Endothelial cell (in vitro differentiated cells): ENCODE data around the gene SMPD4. TPM values are rescaled to one million over a fixed set of nuclear protein-coding genes. Genes with fewer than 3 reads are reported as not detected.
"Not testable (repeated sequence)": the region's sequence is repeated elsewhere in the genome, so short reads cannot be mapped to it uniquely, and the experiment has no call there.

Experiments used
- DNase-seq: peaks from one replicate; pipeline ENCODE4 v3.0.0; 2021; ENCODE audit warnings: low spot score
- H3K27ac Mint-ChIP-seq: one replicate; pipeline ENCODE4 v1.8.0; 2021; ENCODE audit warnings: mixed read lengths, inconsistent platforms; ENCODE audit not compliant: unreplicated experiment
- H3K27me3 Mint-ChIP-seq: one replicate; pipeline ENCODE4 v1.8.0; 2021; ENCODE audit warnings: mild to moderate bottlenecking, moderate library complexity, mixed read lengths, inconsistent platforms; ENCODE audit not compliant: unreplicated experiment
- H3K36me3 Mint-ChIP-seq: one replicate; pipeline ENCODE4 v1.8.0; 2021; ENCODE audit warnings: mild to moderate bottlenecking, low read depth, mixed read lengths, inconsistent platforms; ENCODE audit not compliant: unreplicated experiment
- H3K4me1 Mint-ChIP-seq: one replicate; pipeline ENCODE4 v1.8.0; 2021; ENCODE audit warnings: mild to moderate bottlenecking, mixed read lengths, inconsistent platforms; ENCODE audit not compliant: unreplicated experiment
- H3K4me3 Mint-ChIP-seq: one replicate; pipeline ENCODE4 v1.8.0; 2021; ENCODE audit warnings: mild to moderate bottlenecking, mixed read lengths, inconsistent platforms; ENCODE audit not compliant: unreplicated experiment
- H3K9me3 Mint-ChIP-seq: one replicate; pipeline ENCODE4 v1.8.0; 2021; ENCODE audit warnings: mixed read lengths, inconsistent platforms; ENCODE audit not compliant: unreplicated experiment
- total RNA-seq: library from RNA; stranded (reverse); fragmentation: NEBNext Ultra II Directional; extraction: Animal tissue kit (Norgen Biotek cat#: 25700); gene quantifications from one replicate; pipeline ENCODE4 v1.2.1, GENCODE V29; 2021; ENCODE audit not compliant: unreplicated experiment
- TF ChIP-seq, protein P1 (sequence below): fragments of 200-600 bp; sonication (generic); IDR thresholded peaks from one replicate; pipeline ENCODE4 v1.5.0; 2021; ENCODE audit warnings: antibody characterized with exemption; ENCODE audit not compliant: unreplicated experiment

The SMPD4 gene
- total RNA-seq, 1 donor from 2014 or later, result 65.6 TPM

GRCh38 chr2:130138841-130139251, 42.6 kb downstream of the SMPD4 start:
- not testable (repeated sequence) for H3K27me3 Mint-ChIP-seq

DNA sequence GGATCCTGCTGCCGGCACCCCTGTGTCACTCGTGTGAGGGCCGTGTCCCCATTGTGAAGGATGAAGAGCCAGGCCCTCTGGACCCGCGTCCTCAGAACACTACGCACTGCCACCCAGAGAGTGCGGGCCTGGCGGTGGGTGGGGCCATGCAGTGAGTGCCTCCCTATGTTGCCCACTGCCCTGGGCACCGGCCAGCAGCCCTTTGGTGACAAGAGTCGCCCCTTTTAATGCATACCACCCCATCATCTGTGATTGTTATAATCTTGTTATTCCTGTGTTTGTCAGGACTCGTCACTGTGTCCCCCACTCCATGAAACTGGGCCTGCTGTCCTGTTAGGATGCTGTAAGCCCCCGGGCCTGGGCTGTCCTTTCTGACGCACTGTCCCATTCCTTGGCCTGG, 43.1 kb downstream of the SMPD4 start:
- DNase-seq, H3K9me3 Mint-ChIP-seq, H3K4me1 Mint-ChIP-seq, H3K27ac Mint-ChIP-seq, H3K36me3 Mint-ChIP-seq, H3K4me3 Mint-ChIP-seq, H3K27me3 Mint-ChIP-seq: not testable (repeated sequence)

More at GRCh38 chr2:130138841-130139251, 42.6 kb downstream of the SMPD4 start:
- not testable (repeated sequence) for H3K36me3 Mint-ChIP-seq, H3K4me3 Mint-ChIP-seq, H3K9me3 Mint-ChIP-seq, H3K4me1 Mint-ChIP-seq, DNase-seq, H3K27ac Mint-ChIP-seq

- H3K27me3 Mint-ChIP-seq, H3K4me1 Mint-ChIP-seq, H3K4me3 Mint-ChIP-seq, DNase-seq, H3K9me3 Mint-ChIP-seq, H3K27ac Mint-ChIP-seq, H3K36me3 Mint-ChIP-seq: not testable (repeated sequence)
Observed at GRCh38 chr2:130137118-130137517, 44.3 kb downstream of the SMPD4 start.

DNA sequence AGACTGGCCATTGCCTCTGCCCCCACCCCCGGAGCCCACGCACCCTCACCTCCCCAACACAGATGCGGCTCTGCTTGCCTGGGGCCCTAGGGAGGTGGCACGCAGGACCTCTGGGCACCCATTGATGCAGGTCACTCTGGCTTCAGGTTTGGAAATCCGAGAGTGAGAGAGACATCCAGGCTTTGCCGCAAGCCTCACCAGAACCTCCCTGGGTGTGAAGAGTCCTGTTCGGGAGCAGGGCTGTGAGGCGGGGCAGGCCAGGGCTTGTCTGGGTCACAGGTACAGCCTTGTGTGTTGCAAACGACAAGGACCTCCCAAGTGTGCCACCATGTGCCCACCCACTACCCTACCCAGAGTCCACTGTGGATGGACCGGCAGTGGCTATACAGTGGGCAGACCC, 44.9 kb downstream of the SMPD4 start:
- H3K27ac Mint-ChIP-seq, H3K4me3 Mint-ChIP-seq, H3K9me3 Mint-ChIP-seq, H3K27me3 Mint-ChIP-seq, DNase-seq, H3K4me1 Mint-ChIP-seq, H3K36me3 Mint-ChIP-seq: not testable (repeated sequence)

DNA sequence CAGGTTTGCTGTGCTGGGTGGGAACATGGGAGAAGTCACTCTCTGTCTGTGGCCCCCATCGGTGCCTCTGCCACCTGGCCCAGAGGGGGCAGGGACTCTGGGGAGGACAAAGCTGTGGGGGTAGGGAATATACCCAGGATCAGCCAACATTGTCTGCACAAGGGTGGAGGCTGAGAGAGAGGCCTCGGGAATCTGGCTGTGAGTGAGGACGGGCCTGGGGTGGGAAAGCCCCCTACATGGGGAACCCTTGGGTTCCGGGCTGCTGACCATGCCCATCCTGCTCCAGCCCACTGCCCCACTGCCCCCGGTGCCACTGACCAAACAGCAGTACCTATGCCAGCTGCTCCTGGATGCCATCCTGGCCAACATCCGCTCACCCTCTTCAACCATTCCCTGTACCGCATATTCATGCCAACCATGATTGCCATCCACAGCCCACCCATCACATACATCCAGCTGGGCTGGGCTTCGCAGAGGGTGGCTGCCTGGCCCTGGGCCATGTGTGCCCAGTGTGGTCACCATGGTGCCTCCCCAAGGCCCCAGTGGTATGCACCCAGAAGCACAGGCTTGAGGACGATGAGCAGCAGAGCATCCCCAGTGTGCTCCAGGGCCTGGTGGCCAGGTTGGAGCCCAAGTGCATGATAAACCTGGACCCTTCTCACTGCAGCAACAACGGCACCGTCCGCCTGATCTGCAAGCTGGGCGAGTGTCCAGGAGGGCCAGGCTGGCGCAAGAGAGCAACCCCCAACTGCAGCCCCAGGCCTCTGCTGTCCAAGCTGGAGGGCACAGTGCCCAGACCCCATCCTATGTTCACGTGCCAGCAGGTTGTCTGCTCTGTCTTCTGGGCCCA, 45.5 kb downstream of the SMPD4 start:
- no peaks in the 10 kb centered on the region for H3K9me3 Mint-ChIP-seq
- H3K27ac Mint-ChIP-seq, result no peak overlapping the region
- no peak for DNase-seq
- no peaks in the 10 kb centered on the region for H3K36me3 Mint-ChIP-seq
- TF ChIP-seq, protein P1, sequence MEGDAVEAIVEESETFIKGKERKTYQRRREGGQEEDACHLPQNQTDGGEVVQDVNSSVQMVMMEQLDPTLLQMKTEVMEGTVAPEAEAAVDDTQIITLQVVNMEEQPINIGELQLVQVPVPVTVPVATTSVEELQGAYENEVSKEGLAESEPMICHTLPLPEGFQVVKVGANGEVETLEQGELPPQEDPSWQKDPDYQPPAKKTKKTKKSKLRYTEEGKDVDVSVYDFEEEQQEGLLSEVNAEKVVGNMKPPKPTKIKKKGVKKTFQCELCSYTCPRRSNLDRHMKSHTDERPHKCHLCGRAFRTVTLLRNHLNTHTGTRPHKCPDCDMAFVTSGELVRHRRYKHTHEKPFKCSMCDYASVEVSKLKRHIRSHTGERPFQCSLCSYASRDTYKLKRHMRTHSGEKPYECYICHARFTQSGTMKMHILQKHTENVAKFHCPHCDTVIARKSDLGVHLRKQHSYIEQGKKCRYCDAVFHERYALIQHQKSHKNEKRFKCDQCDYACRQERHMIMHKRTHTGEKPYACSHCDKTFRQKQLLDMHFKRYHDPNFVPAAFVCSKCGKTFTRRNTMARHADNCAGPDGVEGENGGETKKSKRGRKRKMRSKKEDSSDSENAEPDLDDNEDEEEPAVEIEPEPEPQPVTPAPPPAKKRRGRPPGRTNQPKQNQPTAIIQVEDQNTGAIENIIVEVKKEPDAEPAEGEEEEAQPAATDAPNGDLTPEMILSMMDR, result no peak
- H3K27me3 Mint-ChIP-seq, result peaks cover 7% of the 10 kb centered on the region
- H3K4me3 Mint-ChIP-seq, result no peak overlapping the region
- peaks cover 2% of the 10 kb centered on the region for H3K4me1 Mint-ChIP-seq

GRCh38 chr2:130129120-130129829, 52.1 kb downstream of the SMPD4 start, which contains the start of gene POTEF:
TSS of gene POTEF (minus strand) at chr2:130129222. CDS start at chr2:130120515, 8,707 bp downstream.
- not testable (repeated sequence) for H3K27ac Mint-ChIP-seq, H3K4me1 Mint-ChIP-seq, H3K27me3 Mint-ChIP-seq, H3K9me3 Mint-ChIP-seq, H3K36me3 Mint-ChIP-seq, DNase-seq, H3K4me3 Mint-ChIP-seq

DNA sequence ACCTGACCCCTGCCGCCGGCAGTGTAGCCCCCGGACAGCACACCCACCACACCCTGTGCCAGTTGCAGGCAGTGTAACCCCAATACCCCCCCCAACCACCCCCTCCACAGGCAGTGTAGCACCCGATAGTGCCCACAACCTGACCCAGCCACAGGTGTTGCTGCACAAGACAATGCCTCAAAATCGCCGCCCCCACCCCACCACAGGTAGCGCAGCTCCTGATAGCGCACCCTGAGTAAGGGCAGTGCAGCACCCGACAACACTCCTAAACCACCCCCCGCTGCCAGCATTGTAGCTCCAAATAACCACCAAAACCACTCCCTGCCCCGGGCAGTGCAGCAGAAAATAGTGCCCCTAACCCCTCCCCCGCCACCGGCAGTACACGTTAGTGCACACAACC, 52.9 kb downstream of the SMPD4 start:
- not testable (repeated sequence) for H3K27ac Mint-ChIP-seq, H3K9me3 Mint-ChIP-seq, H3K4me3 Mint-ChIP-seq, DNase-seq, H3K27me3 Mint-ChIP-seq, H3K4me1 Mint-ChIP-seq, H3K36me3 Mint-ChIP-seq

DNA sequence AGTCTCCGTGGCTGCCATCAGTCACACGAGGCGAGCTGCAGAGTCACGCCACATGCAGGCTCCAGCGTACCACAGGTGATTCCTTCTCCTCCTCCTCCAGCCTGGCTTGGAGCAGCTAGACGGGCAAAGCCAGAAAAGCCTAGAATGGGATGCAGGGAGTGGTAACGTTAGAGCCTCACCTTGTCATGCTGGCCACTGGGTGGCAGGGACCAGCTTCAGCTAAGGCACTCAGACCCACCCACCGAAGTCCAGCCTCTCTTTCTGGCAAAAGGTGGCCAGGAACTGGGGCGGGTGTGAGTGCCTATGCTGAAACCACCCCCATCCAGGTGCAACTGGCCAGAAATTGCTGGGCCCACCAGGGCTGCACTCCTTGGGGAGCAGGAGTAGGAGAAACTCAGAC, 53.7 kb downstream of the SMPD4 start:
- not testable (repeated sequence) for H3K36me3 Mint-ChIP-seq, H3K27me3 Mint-ChIP-seq, H3K27ac Mint-ChIP-seq, H3K4me1 Mint-ChIP-seq, H3K4me3 Mint-ChIP-seq, DNase-seq, H3K9me3 Mint-ChIP-seq

DNA sequence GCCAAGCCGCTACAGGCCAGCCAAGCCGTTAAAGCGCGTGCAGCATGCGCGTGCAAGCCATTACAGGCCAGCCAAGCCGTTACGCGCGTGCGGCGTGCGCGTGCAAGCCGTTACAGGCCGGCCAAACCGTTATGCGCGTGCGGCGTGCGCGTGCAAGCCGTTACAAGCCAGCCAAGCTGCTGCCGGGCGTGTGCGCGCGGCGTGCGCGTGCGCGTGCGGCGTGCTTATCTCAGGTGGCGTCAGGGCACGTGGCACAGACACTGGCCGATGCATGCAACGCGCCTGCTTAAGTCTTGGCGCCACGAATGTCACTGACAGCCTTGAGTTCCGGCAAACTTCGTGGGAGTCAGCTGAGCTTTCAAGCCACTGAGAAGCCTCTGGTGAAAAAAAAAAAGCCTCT, 60.5 kb downstream of the SMPD4 start:
- not testable (repeated sequence) for H3K36me3 Mint-ChIP-seq, H3K27ac Mint-ChIP-seq, H3K27me3 Mint-ChIP-seq, DNase-seq, H3K4me3 Mint-ChIP-seq, H3K4me1 Mint-ChIP-seq, H3K9me3 Mint-ChIP-seq

DNA sequence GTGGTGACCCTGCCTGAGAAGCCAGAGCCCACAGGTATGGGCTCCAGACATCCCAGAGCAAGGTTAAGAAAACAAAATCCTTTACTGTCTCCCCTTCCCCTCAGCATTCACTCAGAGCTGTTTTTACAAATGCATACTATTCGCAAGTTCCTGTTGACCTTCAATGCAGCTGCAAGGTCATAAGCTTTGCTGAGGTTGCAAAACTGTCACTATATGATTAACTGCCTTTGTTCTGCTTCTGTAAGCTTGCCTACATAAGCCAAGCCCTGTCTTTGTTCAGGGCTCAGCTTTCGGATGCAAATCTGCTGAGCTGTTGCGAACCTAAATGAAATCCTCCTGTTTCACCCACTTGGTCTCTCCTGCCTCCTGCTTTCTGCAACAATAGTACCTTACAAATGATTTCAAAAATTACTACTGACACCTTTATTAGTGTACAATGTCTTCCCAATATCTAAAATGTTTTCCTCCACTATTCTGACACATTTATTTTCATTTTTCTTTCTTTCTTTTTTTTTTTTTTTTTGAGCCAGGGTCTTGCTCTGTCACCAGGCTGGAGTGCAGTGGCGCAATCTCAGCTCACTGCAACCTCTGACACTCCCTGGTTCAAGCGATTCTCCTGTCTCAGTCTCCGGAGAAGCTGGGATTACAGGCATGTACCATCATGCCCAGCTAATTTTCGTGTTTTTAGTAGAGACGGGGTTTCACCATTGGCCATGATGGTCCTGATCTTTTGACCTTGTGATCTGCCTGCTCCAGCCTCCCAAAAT, 78.6 kb downstream of the SMPD4 start:
- not testable (repeated sequence) for H3K9me3 Mint-ChIP-seq, H3K27me3 Mint-ChIP-seq, H3K27ac Mint-ChIP-seq, H3K4me3 Mint-ChIP-seq, H3K36me3 Mint-ChIP-seq, DNase-seq, H3K4me1 Mint-ChIP-seq
